Bronchial epithelial cell (primary cell): ENCODE results near the gene SMS. TPM values are rescaled to one million over a fixed set of nuclear protein-coding genes. Genes with fewer than 3 reads are reported as not detected.

ENCODE experiments used
- DNase-seq: peaks from one replicate; pipeline ENCODE4 v3.0.0-alpha.2; 2010; ENCODE audit warnings: low read depth
- FAIRE-seq: peaks from 2 replicates; lab custom pipeline; 2011; peaks lifted over from hg19 to GRCh38; lab: Jason Lieb, UNC
- H3K27me3 ChIP-seq: 2 replicates; pipeline ENCODE4 v1.5.1; 2011; ENCODE audit warnings: low read length; ENCODE audit not compliant: control insufficient read depth, insufficient read depth
- H3K36me3 ChIP-seq: 2 replicates; pipeline ENCODE4 v1.5.1; 2011; ENCODE audit warnings: low read length; ENCODE audit not compliant: control insufficient read depth, insufficient read depth
- H3K4me3 ChIP-seq: 2 replicates; pipeline ENCODE4 v1.5.1; 2011; ENCODE audit warnings: mild to moderate bottlenecking, low read depth, low read length, control low read depth
- CTCF ChIP-seq: IDR thresholded peaks from 2 replicates; pipeline ENCODE4 v1.5.1; 2011; ENCODE audit warnings: mild to moderate bottlenecking, moderate library complexity, low read length, control low read depth, inconsistent platforms; ENCODE audit not compliant: insufficient read depth, severe bottlenecking
- total RNA-seq: library from RNA; depleted of rRNA; stranded (reverse); fragments of >200 nt; gene quantifications from 2 replicates; pipeline ENCODE4 v1.2.1, GENCODE V29; 2014

Gene SMS
- total RNA-seq, 1 donor from 2014 or later: 252 TPM

DNA sequence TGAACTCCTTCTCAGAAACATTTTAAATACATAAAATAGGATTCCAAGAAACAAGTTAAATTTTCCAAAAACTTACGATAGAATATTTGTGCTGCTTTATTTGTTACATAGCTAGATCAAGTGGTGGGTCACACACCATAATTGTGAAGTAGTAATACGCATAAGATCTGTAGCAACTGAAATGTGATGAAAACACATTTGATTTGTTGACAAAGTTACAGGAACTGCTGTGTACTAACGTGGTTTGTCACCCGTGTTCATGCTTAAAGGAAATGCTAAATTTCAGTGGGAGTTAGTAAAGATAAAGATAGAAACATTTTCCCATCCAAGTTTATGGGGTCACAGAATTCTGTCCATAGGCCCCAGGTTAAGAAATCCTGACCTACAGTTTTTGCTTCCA is 57.5 kb downstream of the SMS start:
- Histone ChIP-seq H3K27me3 (no peaks in the 10 kb centered on the region), H3K36me3 (no peaks in the 10 kb centered on the region), H3K4me3 (no peak overlapping the region)
- TF ChIP-seq CTCF: no peak
- DNase-seq: no peak
- FAIRE-seq: no peak

DNA sequence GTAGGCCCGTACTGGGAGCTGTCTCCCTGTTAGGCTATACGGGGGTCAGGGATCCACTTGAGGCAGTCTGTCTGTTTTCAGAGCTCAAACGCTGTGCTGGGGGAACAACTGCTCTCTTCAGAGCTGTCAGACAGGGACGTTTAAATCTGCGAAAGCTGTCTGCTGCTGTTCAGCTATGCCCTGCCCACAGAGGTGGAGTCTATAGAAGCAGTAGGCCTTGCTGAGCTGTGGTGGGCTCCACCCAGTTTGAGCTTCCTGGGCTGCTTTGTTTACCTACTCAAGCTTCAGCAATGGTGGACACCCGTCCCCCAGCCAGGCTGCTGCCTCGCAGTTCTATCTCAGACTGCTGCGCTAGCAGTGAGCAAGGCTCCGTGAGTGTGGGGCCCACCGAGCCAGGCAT is 64.4 kb downstream of the SMS start:
- TF ChIP-seq CTCF: no peak
- Histone ChIP-seq H3K27me3 (no peaks in the 10 kb centered on the region), H3K36me3 (no peaks in the 10 kb centered on the region), H3K4me3 (no peak overlapping the region)
- DNase-seq: no peak
- no peak for FAIRE-seq

DNA sequence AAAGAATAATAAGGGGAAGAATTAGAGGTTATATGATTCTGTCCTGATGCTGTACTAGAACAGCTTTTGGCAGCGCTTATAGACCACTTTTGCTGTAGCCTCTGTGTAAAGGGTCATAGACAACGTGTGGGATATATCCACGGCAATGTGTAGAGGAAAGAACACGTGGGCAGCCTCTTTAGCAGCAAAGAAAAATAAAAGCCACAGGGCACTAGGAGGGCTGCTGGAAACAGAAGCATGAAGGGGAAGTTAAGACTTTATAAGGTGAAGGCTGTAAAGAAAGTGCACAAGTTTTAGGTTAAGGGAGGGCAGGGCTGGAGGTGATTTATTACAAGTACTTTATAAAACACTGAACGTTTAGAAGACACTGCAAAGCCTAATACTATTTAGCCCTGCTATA is 71.5 kb downstream of the SMS start:
- H3K4me3 ChIP-seq: no peak overlapping the region
- FAIRE-seq: no peak

DNA sequence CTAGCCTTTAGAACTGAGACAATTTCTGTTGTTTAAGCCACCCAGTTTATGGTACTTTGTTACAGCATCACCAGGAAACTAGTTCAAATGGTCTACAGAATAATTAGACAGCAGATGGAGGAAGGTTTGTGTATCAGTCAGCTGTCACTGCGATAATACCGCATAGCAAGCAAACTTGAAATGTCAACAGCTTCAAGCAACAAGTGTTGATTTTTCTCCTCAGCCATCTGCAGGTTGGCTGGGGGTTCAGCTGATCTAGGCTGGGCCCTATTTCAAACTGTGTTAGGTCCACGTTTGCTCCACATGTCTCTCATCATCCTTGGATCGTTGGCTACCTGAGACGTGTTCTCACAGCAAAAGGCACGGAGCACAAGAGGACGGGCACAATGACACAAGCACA is 72.4 kb downstream of the SMS start:
- FAIRE-seq (no peak), DNase-seq (no peak)
- no peaks in the 10 kb centered on the region for H3K36me3 ChIP-seq
- no peak overlapping the region for H3K4me3 ChIP-seq
- no peak for TF ChIP-seq CTCF
- H3K27me3 ChIP-seq: no peaks in the 10 kb centered on the region

More for the DNA sequence above, 71.5 kb downstream of the SMS start:
- TF ChIP-seq CTCF: no peak
- DNase-seq: no peak
- Histone ChIP-seq H3K36me3 (no peaks in the 10 kb centered on the region), H3K27me3 (no peaks in the 10 kb centered on the region)

DNA sequence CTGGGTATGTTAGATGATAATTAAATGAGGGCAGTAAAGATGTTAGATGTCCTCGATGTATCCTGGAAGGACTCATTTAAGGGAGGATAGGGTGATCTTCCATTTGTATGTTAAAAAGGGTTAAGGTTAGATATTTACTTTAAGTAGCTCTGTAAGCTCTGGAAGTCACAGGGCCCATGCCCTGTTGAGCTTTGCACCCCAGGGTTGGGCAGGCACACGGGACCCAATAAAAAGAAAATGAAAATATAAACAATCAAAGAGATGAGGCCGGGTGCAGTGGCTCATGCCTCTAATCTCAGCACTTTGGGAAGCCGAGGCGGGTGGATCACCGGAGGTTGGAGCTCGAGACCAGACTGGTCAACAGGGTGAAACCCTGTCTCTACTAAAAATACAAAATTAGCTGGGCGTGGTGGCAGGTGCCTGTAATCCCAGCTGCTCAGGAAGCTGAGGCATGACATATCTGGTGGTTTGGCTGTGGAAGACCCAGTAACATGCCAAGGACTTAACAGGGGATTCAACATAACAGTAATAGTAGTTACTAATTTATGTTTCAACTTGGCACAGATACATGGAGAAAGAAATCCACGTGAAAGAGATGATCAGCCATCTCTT is 74.7 kb downstream of the SMS start:
- Histone ChIP-seq H3K4me3 (no peak overlapping the region), H3K27me3 (no peaks in the 10 kb centered on the region), H3K36me3 (no peaks in the 10 kb centered on the region)
- no peak for TF ChIP-seq CTCF
- DNase-seq: no peak
- FAIRE-seq: no peak

DNA sequence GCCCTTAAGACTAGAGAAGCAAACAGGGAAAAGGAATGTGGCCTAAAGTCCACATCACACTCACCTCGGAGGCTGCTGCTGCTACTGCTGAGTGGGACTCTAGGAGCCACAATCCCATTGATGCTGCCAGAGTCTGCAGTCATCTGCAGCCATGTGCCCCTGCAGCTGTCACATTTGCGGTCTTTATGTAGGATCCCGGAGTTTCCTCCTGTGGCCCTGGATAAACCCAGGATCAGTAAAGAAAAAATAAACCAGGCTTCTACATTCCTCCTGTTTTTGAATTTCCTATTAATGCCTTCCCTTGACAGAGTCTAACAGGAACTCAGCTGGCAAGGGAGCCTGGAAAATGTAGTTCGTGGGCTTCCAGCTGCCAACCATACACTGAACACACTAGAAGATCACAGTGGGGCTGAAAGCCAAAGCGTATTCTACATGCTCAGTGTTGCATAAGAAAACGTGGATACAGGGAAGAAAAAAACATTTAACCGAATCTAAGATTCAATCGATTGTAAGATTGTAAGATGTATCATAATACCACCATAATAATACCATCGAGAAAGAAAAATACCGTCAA is 81.3 kb downstream of the SMS start:
- DNase-seq: no peak
- no peak for TF ChIP-seq CTCF
- no peaks in the 10 kb centered on the region for H3K36me3 ChIP-seq
- H3K27me3 ChIP-seq: no peaks in the 10 kb centered on the region
- H3K4me3 ChIP-seq: no peak overlapping the region
- FAIRE-seq: no peak
